H1 (cell line): Measurements from ENCODE around the gene AOPEP.

ENCODE experiments used
- ATF2 ChIP-seq: IDR thresholded peaks from 2 replicates; pipeline ENCODE4 v1.6.1; 2012; ENCODE audit warnings: low read length, inconsistent platforms
- BACH1 ChIP-seq: IDR thresholded peaks from 2 replicates; pipeline ENCODE4 v1.6.1; 2012; ENCODE audit warnings: low read length, improper control_type of control experiment
- CREB1 ChIP-seq: IDR thresholded peaks from 2 replicates; pipeline ENCODE4 v1.6.1; 2012; ENCODE audit warnings: inconsistent platforms

GRCh38 chr9:95118596-95118995, 392.1 kb downstream of the AOPEP start:
- TF ChIP-seq BACH1 (no peak), ATF2 (no peak), CREB1 (no peak)
